ENCODE results near the gene BRWD1. TPM values are rescaled to one million over a fixed set of nuclear protein-coding genes. Genes with fewer than 3 reads are reported as not detected.

Gene BRWD1
- total RNA-seq, 1 experiment from 2014 or later = 53.3 TPM

DNA sequence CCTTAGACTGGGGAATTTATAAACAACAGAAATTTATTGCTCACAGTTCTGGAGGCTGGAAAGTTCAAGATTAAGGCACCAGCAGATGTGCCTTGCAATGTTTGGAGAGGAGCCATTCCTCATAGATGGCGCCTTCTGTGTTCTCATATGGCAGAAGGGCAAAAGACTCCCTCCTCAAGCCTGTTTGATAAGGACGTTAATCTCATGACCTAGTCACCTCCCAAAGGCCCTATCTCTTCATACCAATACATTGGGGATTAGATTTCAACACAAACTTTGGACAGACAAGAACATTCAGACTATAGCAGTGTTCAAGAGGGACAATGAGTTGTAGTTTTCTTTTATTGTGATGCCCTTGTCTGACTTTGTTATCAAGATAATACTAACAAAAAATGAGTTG is 164.5 kb downstream of the BRWD1 start:
- ATAC-seq = no peak
- DNase-seq (ENCODE audit: low spot score) = no peak
- no peak overlapping the region for H3K4me3 Mint-ChIP-seq
- no peaks in the 10 kb centered on the region for H3K36me3 Mint-ChIP-seq
- ChIA-PET POLR2A (no interaction called here), CTCF (no interaction called here)
- no peak overlapping the region for H3K27ac Mint-ChIP-seq
- no peaks in the 10 kb centered on the region; the same call in 1 of the 2 replicates for H3K27me3 Mint-ChIP-seq (ENCODE audit: low read depth)
- TF ChIP-seq, protein P1, sequence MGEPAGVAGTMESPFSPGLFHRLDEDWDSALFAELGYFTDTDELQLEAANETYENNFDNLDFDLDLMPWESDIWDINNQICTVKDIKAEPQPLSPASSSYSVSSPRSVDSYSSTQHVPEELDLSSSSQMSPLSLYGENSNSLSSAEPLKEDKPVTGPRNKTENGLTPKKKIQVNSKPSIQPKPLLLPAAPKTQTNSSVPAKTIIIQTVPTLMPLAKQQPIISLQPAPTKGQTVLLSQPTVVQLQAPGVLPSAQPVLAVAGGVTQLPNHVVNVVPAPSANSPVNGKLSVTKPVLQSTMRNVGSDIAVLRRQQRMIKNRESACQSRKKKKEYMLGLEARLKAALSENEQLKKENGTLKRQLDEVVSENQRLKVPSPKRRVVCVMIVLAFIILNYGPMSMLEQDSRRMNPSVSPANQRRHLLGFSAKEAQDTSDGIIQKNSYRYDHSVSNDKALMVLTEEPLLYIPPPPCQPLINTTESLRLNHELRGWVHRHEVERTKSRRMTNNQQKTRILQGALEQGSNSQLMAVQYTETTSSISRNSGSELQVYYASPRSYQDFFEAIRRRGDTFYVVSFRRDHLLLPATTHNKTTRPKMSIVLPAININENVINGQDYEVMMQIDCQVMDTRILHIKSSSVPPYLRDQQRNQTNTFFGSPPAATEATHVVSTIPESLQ (CRISPR knock-in tag; IDR thresholded peaks at IDR 0.05) = no peak
- TF ChIP-seq IRF2 (CRISPR knock-in tag; IDR thresholded peaks at IDR 0.05; ENCODE audit: borderline replicate concordance, low read depth) = no peak
- peaks cover 12% of the 10 kb centered on the region for H3K9me3 Mint-ChIP-seq
- no peaks in the 10 kb centered on the region for H3K4me1 Mint-ChIP-seq

DNA sequence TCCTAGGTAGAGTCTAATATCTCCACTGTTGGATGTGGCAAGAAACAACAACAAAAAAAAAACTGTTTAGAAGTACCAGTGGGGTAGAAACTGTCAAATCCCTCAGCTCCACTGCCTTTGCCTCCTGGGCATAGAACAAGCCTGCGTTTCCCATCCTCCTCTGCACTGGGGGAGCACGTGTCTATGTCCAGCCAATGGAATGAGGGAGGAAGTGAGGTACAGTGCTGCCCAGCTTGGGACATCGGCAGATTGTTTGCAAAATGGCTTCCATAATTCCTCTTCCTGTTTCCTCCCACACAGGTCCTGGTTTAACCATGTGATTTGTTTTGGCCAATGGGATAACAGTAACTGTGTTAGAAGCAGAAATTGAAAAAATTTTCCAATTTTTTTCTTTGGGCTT is 169.2 kb downstream of the BRWD1 start:
- POLR2A ChIA-PET = no interaction called here
- TF ChIP-seq RELA (CRISPR knock-in tag; IDR thresholded peaks at IDR 0.05; ENCODE audit: borderline replicate concordance) = no peak
- no peak for TF ChIP-seq ZNF138 (CRISPR knock-in tag; conservative IDR thresholded peaks at IDR 0.05)
- no peak for TF ChIP-seq ZNF219 (CRISPR knock-in tag; IDR thresholded peaks at IDR 0.05; ENCODE audit: borderline replicate concordance)
- no peak for TF ChIP-seq NR3C1 (CRISPR knock-in tag; conservative IDR thresholded peaks at IDR 0.05; ENCODE audit: low read depth)
- DNase-seq (ENCODE audit: low spot score) (no peak), ATAC-seq (no peak)
- Mint-ChIP-seq H3K27ac (no peak overlapping the region), H3K36me3 (no peaks in the 10 kb centered on the region), H3K27me3 (ENCODE audit: low read depth) (no peaks in the 10 kb centered on the region; the same call in 1 of the 2 replicates), H3K9me3 (peaks cover 15% of the 10 kb centered on the region), H3K4me1 (no peaks in the 10 kb centered on the region), H3K4me3 (no peak overlapping the region)
- CTCF ChIA-PET = no interaction called here

DNA sequence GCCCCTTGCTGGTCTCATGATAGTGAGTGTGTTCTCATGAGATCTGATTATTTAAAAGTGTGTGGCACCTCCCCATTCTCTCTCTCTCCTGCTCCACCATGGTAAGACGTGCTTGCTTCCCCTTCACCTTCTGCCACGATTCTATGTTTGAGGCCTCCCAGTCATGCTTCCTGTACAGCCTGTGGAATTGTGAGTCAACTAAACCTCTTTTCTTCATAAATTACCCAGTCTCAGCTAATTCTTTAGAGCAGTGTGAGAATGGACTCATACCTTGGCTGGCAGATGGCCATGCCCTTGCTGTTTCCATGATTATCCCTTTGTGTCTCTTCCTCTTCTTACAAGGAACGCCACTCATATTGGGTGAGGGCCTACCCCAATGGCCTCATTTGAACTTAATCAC is 170.5 kb downstream of the BRWD1 start:
- Mint-ChIP-seq H3K27me3 (ENCODE audit: low read depth) (no peaks in the 10 kb centered on the region; the same call in 1 of the 2 replicates), H3K4me1 (peaks cover 5% of the 10 kb centered on the region), H3K27ac (no peak overlapping the region), H3K4me3 (no peak overlapping the region), H3K9me3 (peaks cover 15% of the 10 kb centered on the region), H3K36me3 (no peaks in the 10 kb centered on the region)
- CTCF ChIA-PET = no interaction called here
- no peak for TF ChIP-seq JAZF1 (CRISPR knock-in tag; IDR thresholded peaks at IDR 0.05)
- no peak for TF ChIP-seq MXD4 (CRISPR knock-in tag; IDR thresholded peaks at IDR 0.05; ENCODE audit: borderline replicate concordance)
- POLR2A ChIA-PET = no interaction called here
- DNase-seq (ENCODE audit: low spot score) (no peak), ATAC-seq (no peak)

DNA sequence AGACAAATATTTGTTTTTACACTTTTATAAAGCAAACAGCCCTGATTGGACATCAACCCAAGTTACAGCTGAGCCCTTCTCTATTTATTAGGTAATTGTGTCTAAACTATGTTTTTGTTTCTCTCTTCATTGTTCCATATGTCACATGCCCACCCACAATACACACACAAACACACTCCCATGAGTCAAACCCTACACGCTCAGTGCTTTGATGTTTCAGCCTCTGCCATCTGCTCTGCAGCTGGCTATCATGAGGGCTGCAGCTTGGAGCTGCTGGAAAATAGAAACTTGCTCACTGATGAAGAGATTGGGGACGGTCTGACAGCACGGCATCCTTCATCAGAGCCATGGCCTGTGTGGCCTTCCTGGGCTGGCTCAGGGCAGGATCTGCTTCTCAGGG is 171.9 kb downstream of the BRWD1 start:
- DNase-seq (ENCODE audit: low spot score) (no peak), ATAC-seq (no peak)
- Mint-ChIP-seq H3K36me3 (no peaks in the 10 kb centered on the region), H3K27me3 (ENCODE audit: low read depth) (no peaks in the 10 kb centered on the region; the same call in 1 of the 2 replicates), H3K9me3 (peaks cover 15% of the 10 kb centered on the region), H3K4me1 (peaks cover 13% of the 10 kb centered on the region), H3K27ac (no peak overlapping the region), H3K4me3 (no peak overlapping the region)
- TF ChIP-seq RELA (CRISPR knock-in tag; IDR thresholded peaks at IDR 0.05; ENCODE audit: borderline replicate concordance) (no peak), TCF7 (CRISPR knock-in tag; IDR thresholded peaks at IDR 0.05; ENCODE audit: low read depth) (no peak), SOX15 (CRISPR knock-in tag; IDR thresholded peaks at IDR 0.05) (no peak), MYBL2 (CRISPR knock-in tag; IDR thresholded peaks at IDR 0.05) (no peak), HMGA2 (CRISPR knock-in tag; IDR thresholded peaks at IDR 0.05) (no peak)
- TF ChIP-seq, protein P2, sequence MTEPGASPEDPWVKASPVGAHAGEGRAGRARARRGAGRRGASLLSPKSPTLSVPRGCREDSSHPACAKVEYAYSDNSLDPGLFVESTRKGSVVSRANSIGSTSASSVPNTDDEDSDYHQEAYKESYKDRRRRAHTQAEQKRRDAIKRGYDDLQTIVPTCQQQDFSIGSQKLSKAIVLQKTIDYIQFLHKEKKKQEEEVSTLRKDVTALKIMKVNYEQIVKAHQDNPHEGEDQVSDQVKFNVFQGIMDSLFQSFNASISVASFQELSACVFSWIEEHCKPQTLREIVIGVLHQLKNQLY (CRISPR knock-in tag; IDR thresholded peaks at IDR 0.05) = no peak
- TF ChIP-seq, protein P3, sequence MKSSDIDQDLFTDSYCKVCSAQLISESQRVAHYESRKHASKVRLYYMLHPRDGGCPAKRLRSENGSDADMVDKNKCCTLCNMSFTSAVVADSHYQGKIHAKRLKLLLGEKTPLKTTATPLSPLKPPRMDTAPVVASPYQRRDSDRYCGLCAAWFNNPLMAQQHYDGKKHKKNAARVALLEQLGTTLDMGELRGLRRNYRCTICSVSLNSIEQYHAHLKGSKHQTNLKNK (CRISPR knock-in tag; IDR thresholded peaks at IDR 0.05) = no peak
- TF ChIP-seq, protein P4, sequence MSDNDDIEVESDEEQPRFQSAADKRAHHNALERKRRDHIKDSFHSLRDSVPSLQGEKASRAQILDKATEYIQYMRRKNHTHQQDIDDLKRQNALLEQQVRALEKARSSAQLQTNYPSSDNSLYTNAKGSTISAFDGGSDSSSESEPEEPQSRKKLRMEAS (CRISPR knock-in tag; IDR thresholded peaks at IDR 0.05) = no peak
- TF ChIP-seq, protein P5, sequence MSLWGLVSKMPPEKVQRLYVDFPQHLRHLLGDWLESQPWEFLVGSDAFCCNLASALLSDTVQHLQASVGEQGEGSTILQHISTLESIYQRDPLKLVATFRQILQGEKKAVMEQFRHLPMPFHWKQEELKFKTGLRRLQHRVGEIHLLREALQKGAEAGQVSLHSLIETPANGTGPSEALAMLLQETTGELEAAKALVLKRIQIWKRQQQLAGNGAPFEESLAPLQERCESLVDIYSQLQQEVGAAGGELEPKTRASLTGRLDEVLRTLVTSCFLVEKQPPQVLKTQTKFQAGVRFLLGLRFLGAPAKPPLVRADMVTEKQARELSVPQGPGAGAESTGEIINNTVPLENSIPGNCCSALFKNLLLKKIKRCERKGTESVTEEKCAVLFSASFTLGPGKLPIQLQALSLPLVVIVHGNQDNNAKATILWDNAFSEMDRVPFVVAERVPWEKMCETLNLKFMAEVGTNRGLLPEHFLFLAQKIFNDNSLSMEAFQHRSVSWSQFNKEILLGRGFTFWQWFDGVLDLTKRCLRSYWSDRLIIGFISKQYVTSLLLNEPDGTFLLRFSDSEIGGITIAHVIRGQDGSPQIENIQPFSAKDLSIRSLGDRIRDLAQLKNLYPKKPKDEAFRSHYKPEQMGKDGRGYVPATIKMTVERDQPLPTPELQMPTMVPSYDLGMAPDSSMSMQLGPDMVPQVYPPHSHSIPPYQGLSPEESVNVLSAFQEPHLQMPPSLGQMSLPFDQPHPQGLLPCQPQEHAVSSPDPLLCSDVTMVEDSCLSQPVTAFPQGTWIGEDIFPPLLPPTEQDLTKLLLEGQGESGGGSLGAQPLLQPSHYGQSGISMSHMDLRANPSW (CRISPR knock-in tag; conservative IDR thresholded peaks at IDR 0.05; ENCODE audit: low read depth) = no peak
- POLR2A ChIA-PET = no interaction called here
- CTCF ChIA-PET = interaction anchor here (1.4 kb wide), 1 partner anchor 45 kb away, joined by 5 read pairs; no protein-coding TSS in a partner anchor

Data from WTC11 (cell line).